Activated CD8-positive, alpha-beta memory T cell treated with anti-CD3 and anti-CD28 coated beads, Interleukin-2, amount 50 U/mL, for 24 hours (primary cell): ENCODE data around the gene GON4L.
"Not testable (repeated sequence)": the region's sequence is repeated elsewhere in the genome, so short reads cannot be mapped to it uniquely, and the experiment has no call there.

Source experiments
- DNase-seq: peaks from one replicate; pipeline ENCODE4 v3.0.0-alpha.2; 2020; ENCODE audit errors: extremely low read depth

The GON4L gene

GRCh38 chr1:155877945-155878344, 20.9 kb upstream of the GON4L start:
- no peak for DNase-seq

- DNase-seq, result no peak
These were observed 16.8 kb upstream of the GON4L start for GRCh38 chr1:155873860-155874259.

- DNase-seq, result no peak
These were observed 15.5 kb upstream of the GON4L start for GRCh38 chr1:155872527-155872926.

GRCh38 chr1:155871390-155871789, 14.4 kb upstream of the GON4L start:
- no peak for DNase-seq

- no peak for DNase-seq
These were observed 10.8 kb upstream of the GON4L start for GRCh38 chr1:155867766-155868165.

GRCh38 chr1:155864393-155864792, 7.4 kb upstream of the GON4L start:
- DNase-seq, result no peak

- DNase-seq, result no peak
These were observed 4.9 kb upstream of the GON4L start for GRCh38 chr1:155861896-155862295.

GRCh38 chr1:155860970-155861510, 4.0 kb upstream of the GON4L start:
- DNase-seq, result no peak

- DNase-seq, result no peak
These were observed 3.2 kb upstream of the GON4L start for GRCh38 chr1:155859881-155860871.

GRCh38 chr1:155859234-155859829, 2.3 kb upstream of the GON4L start, which contains the start of gene SYT11:
Gene SYT11, plus strand, starts transcription at chr1:155859567. Its CDS starts 195 bp downstream, at chr1:155859762.
- peak; percentile 90 for DNase-seq

- DNase-seq, result no peak
These were observed 1.8 kb upstream of the GON4L start for GRCh38 chr1:155858800-155859233.

GRCh38 chr1:155856257-155856974, 598 bp downstream of the GON4L start:
- no peak for DNase-seq

- DNase-seq, result no peak
These were observed 6.7 kb downstream of the GON4L start for GRCh38 chr1:155850345-155850744.

- no peak for DNase-seq
These were observed 9.0 kb downstream of the GON4L start for GRCh38 chr1:155847823-155848529.

GRCh38 chr1:155844860-155845421, 12.1 kb downstream of the GON4L start:
- no peak for DNase-seq

- DNase-seq, result no peak
These were observed 16.6 kb downstream of the GON4L start for GRCh38 chr1:155840386-155840785.

- no peak for DNase-seq
These were observed 21.5 kb downstream of the GON4L start for GRCh38 chr1:155835548-155835947.

- not testable (repeated sequence) for DNase-seq
These were observed 22.1 kb downstream of the GON4L start for GRCh38 chr1:155834927-155835399.

- DNase-seq, result no peak
These were observed 22.6 kb downstream of the GON4L start for GRCh38 chr1:155834296-155834926.

GRCh38 chr1:155833665-155834295, 23.2 kb downstream of the GON4L start:
- no peak for DNase-seq
